Embryonic facial prominence (tissue), 1 donor: Measurements from ENCODE around the gene CDC42EP2.

Experiments
- DNase-seq: peaks from one replicate; pipeline ENCODE4 v3.0.0-alpha.2; 2016; ENCODE audit errors: extremely low spot score

The CDC42EP2 gene

GRCh38 chr11:65355776-65356393 is 41.2 kb downstream of the CDC42EP2 start:
- DNase-seq, result no peak

GRCh38 chr11:65356394-65356972 is 41.8 kb downstream of the CDC42EP2 start:
- no peak for DNase-seq

GRCh38 chr11:65357856-65358356 is 43.2 kb downstream of the CDC42EP2 start:
- DNase-seq, result no peak

- DNase-seq, result no peak
These were observed 47.8 kb downstream of the CDC42EP2 start for GRCh38 chr11:65362320-65362931.

- DNase-seq, result no peak
These were observed 48.3 kb downstream of the CDC42EP2 start for GRCh38 chr11:65362966-65363365.

- DNase-seq, result no peak
These were observed 49.1 kb downstream of the CDC42EP2 start for GRCh38 chr11:65363770-65364169.

GRCh38 chr11:65366340-65366773 is 51.7 kb downstream of the CDC42EP2 start:
- peak; percentile 64 for DNase-seq

GRCh38 chr11:65370659-65371049 is 56.0 kb downstream of the CDC42EP2 start:
- no peak for DNase-seq
